Central memory CD8-positive, alpha-beta T cell (primary cell): Measurements from ENCODE around the gene GLIS2.
A peak's percentile ranks its signal among the peaks of the same experiment; 100 is the strongest.

Source experiments
- ATAC-seq: fragments of 150-1000 bp; cut with Tn5 transposase; replicated peaks from 2 replicates; pipeline ENCODE4 v1.10.0; 2022; ENCODE audit warnings: mild to moderate bottlenecking, moderate FRiP score, moderate number of reproducible peaks; ENCODE audit not compliant: poor library complexity, severe bottlenecking; ENCODE audit errors: extremely low read depth
- DNase-seq, 2 donors: peaks; one replicate each; pipeline ENCODE4 v3.0.0; 2021; ENCODE audit warnings: low spot score in 2 of 2
- H3K27ac Mint-ChIP-seq: one replicate; pipeline ENCODE4 v1.8.0; 2022; ENCODE audit warnings: low read depth, mild to moderate bottlenecking, moderate library complexity, mixed read lengths
- H3K27me3 Mint-ChIP-seq: one replicate; pipeline ENCODE4 v1.8.0; 2022; ENCODE audit warnings: mixed read lengths
- H3K36me3 Mint-ChIP-seq: one replicate; pipeline ENCODE4 v1.8.0; 2022; ENCODE audit warnings: mild to moderate bottlenecking, moderate library complexity, mixed read lengths; ENCODE audit not compliant: insufficient read depth
- H3K4me1 Mint-ChIP-seq: one replicate; pipeline ENCODE4 v1.8.0; 2022; ENCODE audit warnings: mixed read lengths
- H3K4me3 Mint-ChIP-seq: one replicate; pipeline ENCODE4 v1.8.0; 2022; ENCODE audit warnings: mild to moderate bottlenecking, moderate library complexity, mixed read lengths
- H3K9me3 Mint-ChIP-seq: one replicate; pipeline ENCODE4 v1.8.0; 2022; ENCODE audit warnings: mixed read lengths

The GLIS2 gene

GRCh38 chr16:4303973-4304372 lies 11.9 kb upstream of the GLIS2 start:
- no peak overlapping the region for H3K4me3 Mint-ChIP-seq
- H3K4me1 Mint-ChIP-seq: peaks cover 20% of the 10 kb centered on the region
- peak overlapping the region; percentile 59 for H3K27ac Mint-ChIP-seq
- no peaks in the 10 kb centered on the region for H3K9me3 Mint-ChIP-seq
- DNase-seq (no peak), ATAC-seq (no peak)
- H3K27me3 Mint-ChIP-seq: no peaks in the 10 kb centered on the region
- H3K36me3 Mint-ChIP-seq: peaks cover 14% of the 10 kb centered on the region

GRCh38 chr16:4306470-4307214 lies 9.2 kb upstream of the GLIS2 start:
- Mint-ChIP-seq H3K4me1 (peaks cover 20% of the 10 kb centered on the region), H3K27ac (peak overlapping the region; percentile 99), H3K36me3 (peaks cover 13% of the 10 kb centered on the region), H3K27me3 (no peaks in the 10 kb centered on the region), H3K9me3 (no peaks in the 10 kb centered on the region), H3K4me3 (peak overlapping the region; percentile 90)
- DNase-seq (peak; percentile 37 to 66), ATAC-seq (peak; percentile 27)

GRCh38 chr16:4307215-4308037 lies 8.4 kb upstream of the GLIS2 start:
- ATAC-seq (peak; percentile 91), DNase-seq (peak; percentile 90 to 97)
- Mint-ChIP-seq H3K27me3 (no peaks in the 10 kb centered on the region), H3K9me3 (no peaks in the 10 kb centered on the region), H3K36me3 (peaks cover 13% of the 10 kb centered on the region), H3K27ac (peak overlapping the region; percentile 99), H3K4me1 (peaks cover 20% of the 10 kb centered on the region), H3K4me3 (peak overlapping the region; percentile 90)

GRCh38 chr16:4309102-4309832 lies 6.6 kb upstream of the GLIS2 start:
- Mint-ChIP-seq H3K27me3 (peaks cover 7% of the 10 kb centered on the region), H3K4me3 (no peak overlapping the region), H3K9me3 (no peaks in the 10 kb centered on the region), H3K36me3 (peaks cover 13% of the 10 kb centered on the region), H3K27ac (no peak overlapping the region), H3K4me1 (peaks cover 19% of the 10 kb centered on the region)
- no peak for DNase-seq
- no peak for ATAC-seq

GRCh38 chr16:4309833-4310266 lies 6.0 kb upstream of the GLIS2 start:
- ATAC-seq: no peak
- peaks cover 25% of the 10 kb centered on the region for H3K4me1 Mint-ChIP-seq
- peak; percentile 33 to 42 for DNase-seq
- peaks cover 15% of the 10 kb centered on the region for H3K36me3 Mint-ChIP-seq
- peaks cover 13% of the 10 kb centered on the region for H3K27me3 Mint-ChIP-seq
- no peaks in the 10 kb centered on the region for H3K9me3 Mint-ChIP-seq
- no peak overlapping the region for H3K4me3 Mint-ChIP-seq
- H3K27ac Mint-ChIP-seq: no peak overlapping the region

GRCh38 chr16:4313563-4314531 lies 2.0 kb upstream of the GLIS2 start:
- peaks cover 15% of the 10 kb centered on the region for H3K27me3 Mint-ChIP-seq
- no peak for DNase-seq
- peaks cover 2% of the 10 kb centered on the region for H3K36me3 Mint-ChIP-seq
- no peaks in the 10 kb centered on the region for H3K9me3 Mint-ChIP-seq
- peak overlapping the region; percentile 84 for H3K4me3 Mint-ChIP-seq
- H3K4me1 Mint-ChIP-seq: peaks cover 12% of the 10 kb centered on the region
- ATAC-seq: no peak
- H3K27ac Mint-ChIP-seq: peak overlapping the region; percentile 87

GRCh38 chr16:4314532-4315185 lies 1.2 kb upstream of the GLIS2 start:
- peak overlapping the region; percentile 87 for H3K27ac Mint-ChIP-seq
- H3K27me3 Mint-ChIP-seq: peaks cover 15% of the 10 kb centered on the region
- peak overlapping the region; percentile 84 for H3K4me3 Mint-ChIP-seq
- H3K9me3 Mint-ChIP-seq: no peaks in the 10 kb centered on the region
- H3K4me1 Mint-ChIP-seq: peaks cover 18% of the 10 kb centered on the region
- DNase-seq: no peak
- peaks cover 2% of the 10 kb centered on the region for H3K36me3 Mint-ChIP-seq
- ATAC-seq: no peak

- Mint-ChIP-seq H3K4me3 (peak overlapping the region; percentile 54), H3K27me3 (peaks cover 15% of the 10 kb centered on the region), H3K36me3 (peaks cover 2% of the 10 kb centered on the region), H3K9me3 (no peaks in the 10 kb centered on the region), H3K27ac (no peak overlapping the region), H3K4me1 (peaks cover 19% of the 10 kb centered on the region)
- DNase-seq (no peak), ATAC-seq (no peak)
Observed at GRCh38 chr16:4316108-4316863, 419 bp downstream of the GLIS2 start.

- no peak for ATAC-seq
- peaks cover 19% of the 10 kb centered on the region for H3K4me1 Mint-ChIP-seq
- H3K36me3 Mint-ChIP-seq: peaks cover 2% of the 10 kb centered on the region
- no peak for DNase-seq
- no peaks in the 10 kb centered on the region for H3K9me3 Mint-ChIP-seq
- peak overlapping the region; percentile 54 for H3K4me3 Mint-ChIP-seq
- H3K27me3 Mint-ChIP-seq: peaks cover 15% of the 10 kb centered on the region
- no peak overlapping the region for H3K27ac Mint-ChIP-seq
Observed at GRCh38 chr16:4316864-4317531, 1.1 kb downstream of the GLIS2 start.

- H3K9me3 Mint-ChIP-seq: no peaks in the 10 kb centered on the region
- ATAC-seq: no peak
- peaks cover 2% of the 10 kb centered on the region for H3K36me3 Mint-ChIP-seq
- H3K4me1 Mint-ChIP-seq: peaks cover 19% of the 10 kb centered on the region
- peak overlapping the region; percentile 54 for H3K4me3 Mint-ChIP-seq
- H3K27ac Mint-ChIP-seq: no peak overlapping the region
- peaks cover 15% of the 10 kb centered on the region for H3K27me3 Mint-ChIP-seq
- DNase-seq: no peak
Observed at GRCh38 chr16:4317532-4318450, 1.9 kb downstream of the GLIS2 start.
